IMR-90 (cell line): ENCODE data around the gene LRIT2. TPM values are rescaled to one million over a fixed set of nuclear protein-coding genes. Genes with fewer than 3 reads are reported as not detected.

Experiments used
- ATAC-seq: fragments of 200-7000 bp; cut with Tn5 transposase; 2 replicates; pipeline ENCODE4 v1.9.1; 2020; ENCODE audit warnings: low read depth, mild to moderate bottlenecking, moderate library complexity
- Bru-seq: library from RNA; stranded (reverse); fragments of 400-500 nt; gene quantifications from one replicate; lab custom pipeline; 2021; lab: Mats Ljungman, UMichigan
- BruChase-seq, 2 experiments: library from RNA; stranded (reverse); fragments of 400-500 nt; gene quantifications; one replicate each; lab custom pipeline; 2021; lab: Mats Ljungman, UMichigan
- BruUV-seq: library from RNA; stranded (reverse); fragments of 400-500 nt; replicated peaks from 2 replicates; lab custom pipeline; 2021; lab: Mats Ljungman, UMichigan
- CTCF ChIA-PET: fragments of 300-600 bp; formaldehyde crosslinking; extraction: SDS; loops from one replicate; lab custom pipeline; 2021; ENCODE audit warnings: antibody characterized with exemption; lab: Yijun Ruan, JAX
- POLR2A ChIA-PET: fragments of 300-600 bp; sonication (Branson Sonifier 250); formaldehyde crosslinking; loops from one replicate; lab custom pipeline; 2022; ENCODE audit warnings: antibody characterized with exemption; ENCODE audit not compliant: unreplicated experiment; lab: Charles Lee
- DNase-seq: peaks from one replicate; pipeline ENCODE4 v3.0.0; 2013
- H2AFZ ChIP-seq: replicated peaks from 2 replicates; pipeline ENCODE3; 2013; ENCODE audit warnings: low read length, mild to moderate bottlenecking; ENCODE audit not compliant: poor library complexity
- H2AK5ac ChIP-seq: 2 replicates; pipeline ENCODE4 v1.6.1; 2013; ENCODE audit warnings: low read depth, low read length, inconsistent platforms
- H2AK9ac ChIP-seq: replicated peaks from 2 replicates; pipeline ENCODE3; 2013; ENCODE audit warnings: mild to moderate bottlenecking, low read depth, low read length, moderate library complexity; ENCODE audit not compliant: poor library complexity
- H2BK120ac ChIP-seq: 2 replicates; pipeline ENCODE4 v1.6.1; 2013; ENCODE audit warnings: low read depth, low read length, inconsistent platforms
- H2BK15ac ChIP-seq: 3 replicates; pipeline ENCODE4 v1.6.1; 2013; ENCODE audit warnings: low read depth, low read length, inconsistent platforms
- H2BK20ac ChIP-seq: 2 replicates; pipeline ENCODE4 v1.6.1; 2013; ENCODE audit warnings: low read depth, mild to moderate bottlenecking, inconsistent platforms, low read length, moderate library complexity
- H2BK5ac ChIP-seq: 2 replicates; pipeline ENCODE4 v1.6.1; 2013; ENCODE audit warnings: mild to moderate bottlenecking, low read depth, low read length, inconsistent platforms; ENCODE audit not compliant: poor library complexity, severe bottlenecking
- H3K14ac ChIP-seq: replicated peaks from 2 replicates; pipeline ENCODE4 v1.6.1; 2013; ENCODE audit warnings: low read depth, low read length, inconsistent platforms
- H3K18ac ChIP-seq: 2 replicates; pipeline ENCODE4 v1.6.1; 2013; ENCODE audit warnings: low read depth, low read length, control low read depth
- H3K23ac ChIP-seq: 2 replicates; pipeline ENCODE4 v1.6.1; 2013; ENCODE audit warnings: low read depth, low read length, inconsistent platforms
- H3K27ac ChIP-seq: 2 replicates; pipeline ENCODE4 v1.5.1; 2013; ENCODE audit warnings: mild to moderate bottlenecking, control low read depth, low read length; ENCODE audit not compliant: insufficient read depth
- H3K27me3 ChIP-seq: 2 replicates; pipeline ENCODE4 v1.6.1; 2013; ENCODE audit warnings: low read length; ENCODE audit not compliant: control insufficient read depth, insufficient read depth
- H3K36me3 ChIP-seq: 2 replicates; pipeline ENCODE4 v1.6.1; 2013; ENCODE audit warnings: low read length, mixed read lengths; ENCODE audit not compliant: control insufficient read depth, insufficient read depth
- H3K4ac ChIP-seq: 2 replicates; pipeline ENCODE4 v1.6.1; 2013; ENCODE audit warnings: low read depth, low read length, inconsistent platforms
- H3K4me1 ChIP-seq: 2 replicates; pipeline ENCODE4 v1.6.1; 2013; ENCODE audit warnings: low read length, mixed read lengths; ENCODE audit not compliant: control insufficient read depth, insufficient read depth
- H3K4me2 ChIP-seq: 2 replicates; pipeline ENCODE4 v1.6.1; 2013; ENCODE audit warnings: low read depth, mild to moderate bottlenecking, control low read depth, low read length, moderate library complexity
- H3K4me3 ChIP-seq: 2 replicates; pipeline ENCODE4 v1.5.1; 2013; ENCODE audit warnings: low read depth, mild to moderate bottlenecking, control low read depth, low read length, moderate library complexity; ENCODE audit not compliant: insufficient read depth
- H3K56ac ChIP-seq: 2 replicates; pipeline ENCODE4 v1.6.1; 2013; ENCODE audit warnings: low read length, inconsistent platforms; ENCODE audit not compliant: insufficient read depth; ENCODE audit errors: extremely low read depth
- H3K79me1 ChIP-seq, 2 experiments: 2 replicates each; pipeline ENCODE4 v1.6.1; 2013; ENCODE audit warnings: low read length in 2 of 2, inconsistent platforms in 1 of 2, low read depth in 1 of 2
- H3K9ac ChIP-seq: 2 replicates; pipeline ENCODE4 v1.6.1; 2013; ENCODE audit warnings: low read depth, low read length, control low read depth
- H3K9me1 ChIP-seq: 2 replicates; pipeline ENCODE4 v1.6.1; 2013; ENCODE audit warnings: low read length, inconsistent platforms; ENCODE audit not compliant: insufficient read depth
- H3K9me3 ChIP-seq: 2 replicates; pipeline ENCODE4 v1.6.1; 2013; ENCODE audit warnings: low read length; ENCODE audit not compliant: control insufficient read depth, insufficient read depth
- H4K20me1 ChIP-seq: 2 replicates; pipeline ENCODE4 v1.6.1; 2013; ENCODE audit warnings: low read length, inconsistent platforms; ENCODE audit not compliant: insufficient read depth
- H4K5ac ChIP-seq: 2 replicates; pipeline ENCODE4 v1.6.1; 2013; ENCODE audit warnings: mild to moderate bottlenecking, low read depth, low read length, control low read depth
- H4K8ac ChIP-seq, 2 experiments: 2 replicates each; pipeline ENCODE4 v1.6.1; 2013; ENCODE audit warnings: low read depth in 2 of 2, low read length in 2 of 2, control low read depth in 1 of 2, inconsistent platforms in 1 of 2
- H4K91ac ChIP-seq: 2 replicates; pipeline ENCODE4 v1.6.1; 2013; ENCODE audit warnings: low read depth, low read length, inconsistent platforms; ENCODE audit not compliant: insufficient read depth
- BHLHE40 ChIP-seq: fragments of 150-350 bp; IDR thresholded peaks from 2 replicates; pipeline ENCODE4 v1.6.1; 2016; ENCODE audit warnings: mild to moderate bottlenecking, low read depth, low read length
- CEBPB ChIP-seq: IDR thresholded peaks from 2 replicates; pipeline ENCODE4 v1.6.1; 2012; ENCODE audit warnings: low read depth, low read length, improper control_type of control experiment
- CHD1 ChIP-seq: IDR thresholded peaks from 2 replicates; pipeline ENCODE4 v1.6.1; 2012; ENCODE audit warnings: low read depth, low read length, improper control_type of control experiment
- CTCF ChIP-seq: conservative IDR thresholded peaks from 2 replicates; pipeline ENCODE4 v1.5.1; 2012; ENCODE audit warnings: mild to moderate bottlenecking, low read depth, low read length, improper control_type of control experiment
- ELK1 ChIP-seq: fragments of 150-350 bp; IDR thresholded peaks from 2 replicates; pipeline ENCODE4 v1.6.1; 2016; ENCODE audit warnings: low read depth, mild to moderate bottlenecking, low read length, moderate library complexity, borderline replicate concordance
- FOS ChIP-seq: fragments of 150-350 bp; IDR thresholded peaks from 2 replicates; pipeline ENCODE4 v1.6.1; 2016; ENCODE audit warnings: low read depth, low read length
- MAFK ChIP-seq: IDR thresholded peaks from 2 replicates; pipeline ENCODE4 v1.6.1; 2012; ENCODE audit warnings: low read depth, low read length, improper control_type of control experiment
- MAZ ChIP-seq: IDR thresholded peaks from 2 replicates; pipeline ENCODE4 v1.6.1; 2012; ENCODE audit warnings: low read depth, mild to moderate bottlenecking, low read length, improper control_type of control experiment, moderate library complexity, borderline replicate concordance
- NFE2L2 ChIP-seq: fragments of 150-350 bp; IDR thresholded peaks from 2 replicates; pipeline ENCODE4 v1.6.1; 2016; ENCODE audit warnings: low read depth, mild to moderate bottlenecking, low read length
- POLR2A ChIP-seq: IDR thresholded peaks from 2 replicates; pipeline ENCODE4 v1.6.1; 2012; ENCODE audit warnings: mild to moderate bottlenecking, low read depth, low read length
- RAD21 ChIP-seq: IDR thresholded peaks from 2 replicates; pipeline ENCODE4 v1.6.1; 2012; ENCODE audit warnings: low read length, improper control_type of control experiment
- RFX5 ChIP-seq: IDR thresholded peaks from 2 replicates; pipeline ENCODE4 v1.8.0; 2012; ENCODE audit warnings: low read depth, mild to moderate bottlenecking, low read length, moderate library complexity
- SMC3 ChIP-seq: fragments of 150-350 bp; IDR thresholded peaks from 2 replicates; pipeline ENCODE4 v1.6.1; 2016; ENCODE audit warnings: low read depth, mild to moderate bottlenecking, antibody characterized with exemption, low read length, moderate library complexity
- USF2 ChIP-seq: fragments of 150-350 bp; IDR thresholded peaks from 2 replicates; pipeline ENCODE4 v1.6.1; 2017; ENCODE audit warnings: mild to moderate bottlenecking, antibody characterized with exemption, low read length, low read depth
- WGBS, 2 experiments: methylation state at CpG; one replicate each; pipeline versions ENCODE4 v1.1.5 to v1.1.7; 2013; ENCODE audit warnings: missing lambda C conversion rate in 2 of 2; ENCODE audit not compliant: insufficient read length in 1 of 2; ENCODE audit errors: extremely low coverage in 2 of 2; 5-methylcytosine and 5-hydroxymethylcytosine counted together
- dilution Hi-C: fragments of 300-500 bp; cut with HindIII; formaldehyde crosslinking; loops from one replicate; pipeline ENCODE4 v1.14.3; 2018; ENCODE audit warnings: low sequenced_read_pairs; ENCODE audit not compliant: unreplicated experiment
- in situ Hi-C: fragments of 300-500 bp; cut with MboI; formaldehyde crosslinking; loops from 3 replicates; pipeline ENCODE4 v1.14.3; 2019; ENCODE audit warnings: low sequenced_read_pairs, inconsistent platforms, mixed read lengths
- intact Hi-C: fragments of 100-400 bp; cut with micrococcal nuclease; formaldehyde crosslinking; loops from 2 replicates; pipeline ENCODE4 v1.10.0; 2022
- long read RNA-seq: library from polyadenylated mRNA; unstranded; transcript quantifications from one replicate; pipeline ENCODE4 v2.0.0, GENCODE V29; 2021; ENCODE audit not compliant: unreplicated experiment
- polyA plus RNA-seq, 3 experiments: library from polyadenylated mRNA; depleted of rRNA; stranded (reverse); fragments of >200 nt; gene quantifications; 2 replicates each; pipeline ENCODE4 v1.2.3, GENCODE V29; 2012; ENCODE audit warnings: low replicate concordance in 1 of 3
- total RNA-seq: library from RNA; depleted of rRNA; stranded (reverse); fragments of >200 nt; gene quantifications from 2 replicates; pipeline ENCODE4 v1.2.3, GENCODE V29; 2012; rRNA removed

Gene LRIT2
- not detected in 2 replicates for total RNA-seq
- polyA plus RNA-seq (2012; rRNA removed), result not detected in 2 replicates
- polyA plus RNA-seq (2012; cell fraction: cytosol; rRNA removed), result not detected in 2 replicates
- polyA plus RNA-seq (2012; cell fraction: nucleus; rRNA removed; ENCODE audit: low replicate concordance), result not detected in 2 replicates
- not detected for Bru-seq, nascent RNA
- not detected for BruChase-seq, experiment 1, labeled RNA remaining after a 6-hour chase
- not detected for BruChase-seq, experiment 2, labeled RNA remaining after a 2-hour chase
- long read RNA-seq, result 0 reads

GRCh38 chr10:84225427-84226173 lies at the start of gene LRIT2:
Gene LRIT2, minus strand, starts transcription at chr10:84225544. Its CDS starts 24 bp downstream, at chr10:84225520.
- no TSS peak for BruUV-seq
- in situ Hi-C loops, result no loop called here
- TF ChIP-seq ELK1 (no peak), CEBPB (no peak), RAD21 (no peak), NFE2L2 (no peak), BHLHE40 (no peak), USF2 (no peak), CHD1 (no peak), POLR2A (no peak), SMC3 (no peak), MAFK (no peak), MAZ (no peak), RFX5 (no peak), FOS (no peak), CTCF (no peak)

More at GRCh38 chr10:84225427-84226173, at the start of gene LRIT2:
- Histone ChIP-seq H3K36me3 (no peaks in the 10 kb centered on the region), H3K4me3 (no peak within 1 kb of the TSS), H2BK120ac (no peak within 1 kb of the TSS), H3K9ac (no peak within 1 kb of the TSS), H3K4ac (no peak within 1 kb of the TSS), H4K5ac (no peak within 1 kb of the TSS), H3K9me1 (no peaks in the 10 kb centered on the region), H3K27me3 (no peaks in the 10 kb centered on the region; the same call in none of the 2 replicates), H3K9me3 (no peaks in the 10 kb centered on the region), H4K20me1 (no peaks in the 10 kb centered on the region), H2AK5ac (no peak within 1 kb of the TSS), H2BK20ac (no peak within 1 kb of the TSS), H3K56ac (no peak within 1 kb of the TSS), H2BK5ac (no peak within 1 kb of the TSS), H2AFZ (no peak within 1 kb of the TSS), H2AK9ac (no peak within 1 kb of the TSS), H3K79me1 (no peaks in the 10 kb centered on the region), H3K23ac (no peak within 1 kb of the TSS), H3K27ac (no peak within 1 kb of the TSS), H4K91ac (no peak within 1 kb of the TSS), H3K4me1 (no peaks in the 10 kb centered on the region), H2BK15ac (no peak within 1 kb of the TSS), H4K8ac (no peak within 1 kb of the TSS), H3K18ac (no peak within 1 kb of the TSS), H3K14ac (no peak within 1 kb of the TSS), H3K4me2 (no peak within 1 kb of the TSS)
- ChIA-PET CTCF (no interaction called here), POLR2A (no interaction called here)
- DNase-seq (no peak), ATAC-seq (no peak)
- 50% methylated on average over 1 of the region's 6 CpGs; no CpG with 5 or more reads in 1 of the 2 experiments for WGBS, 2 experiments
- dilution Hi-C loops (no loop called here), intact Hi-C loops (no loop called here)
